ACC112 (cell line): ENCODE measurements around the gene IQCC.
A peak's percentile ranks its signal among the peaks of the same experiment; 100 is the strongest.

ENCODE experiments used
- H2AFZ ChIP-seq: fragments of 200-600 bp; sonication (generic); one replicate; pipeline ENCODE4 v1.6.0; 2017; ENCODE audit warnings: antibody characterized with exemption, low read length; ENCODE audit not compliant: unreplicated experiment
- H3K27ac ChIP-seq: fragments of 200-600 bp; sonication (generic); 2 replicates; pipeline ENCODE4 v1.5.1; 2014; ENCODE audit warnings: low read depth, mild to moderate bottlenecking, antibody characterized with exemption, low read length, moderate library complexity
- H3K27me3 ChIP-seq: fragments of 200-600 bp; sonication (generic); 2 replicates; pipeline ENCODE4 v1.6.1; 2014; ENCODE audit warnings: mild to moderate bottlenecking, antibody characterized with exemption, low read length, moderate library complexity, mixed read lengths; ENCODE audit not compliant: insufficient read depth
- H3K36me3 ChIP-seq: fragments of 200-600 bp; sonication (generic); 2 replicates; pipeline ENCODE4 v1.6.1; 2016; ENCODE audit warnings: mild to moderate bottlenecking, antibody characterized with exemption, low read length, moderate library complexity, mixed read lengths; ENCODE audit not compliant: insufficient read depth
- H3K4me1 ChIP-seq: fragments of 200-600 bp; sonication (generic); one replicate; pipeline ENCODE4 v1.6.1; 2016; ENCODE audit warnings: low read length, mixed read lengths; ENCODE audit not compliant: insufficient read depth, unreplicated experiment, control insufficient read depth
- H3K4me3 ChIP-seq: fragments of 200-600 bp; sonication (generic); 2 replicates; pipeline ENCODE4 v1.5.1; 2014; ENCODE audit warnings: mild to moderate bottlenecking, low read depth, low read length
- H3K79me2 ChIP-seq: fragments of 200-600 bp; sonication (generic); one replicate; pipeline ENCODE4 v1.6.0; 2016; ENCODE audit warnings: low read length; ENCODE audit not compliant: control insufficient read depth, unreplicated experiment, insufficient read depth

Gene IQCC

GRCh38 chr1:32180186-32181060 is 25.0 kb upstream of the IQCC start:
- Histone ChIP-seq H3K36me3 (peaks cover 13% of the 10 kb centered on the region), H2AFZ (peak overlapping the region; percentile 73), H3K4me1 (peaks cover 30% of the 10 kb centered on the region), H3K79me2 (peaks cover 46% of the 10 kb centered on the region), H3K27me3 (no peaks in the 10 kb centered on the region), H3K27ac (peak overlapping the region; percentile 91), H3K4me3 (peak overlapping the region; percentile 90)

- Histone ChIP-seq H3K27ac (peak overlapping the region; percentile 91), H3K4me3 (peak overlapping the region; percentile 90), H3K79me2 (peaks cover 51% of the 10 kb centered on the region)
These were observed 24.4 kb upstream of the IQCC start for GRCh38 chr1:32181065-32181464.

DNA sequence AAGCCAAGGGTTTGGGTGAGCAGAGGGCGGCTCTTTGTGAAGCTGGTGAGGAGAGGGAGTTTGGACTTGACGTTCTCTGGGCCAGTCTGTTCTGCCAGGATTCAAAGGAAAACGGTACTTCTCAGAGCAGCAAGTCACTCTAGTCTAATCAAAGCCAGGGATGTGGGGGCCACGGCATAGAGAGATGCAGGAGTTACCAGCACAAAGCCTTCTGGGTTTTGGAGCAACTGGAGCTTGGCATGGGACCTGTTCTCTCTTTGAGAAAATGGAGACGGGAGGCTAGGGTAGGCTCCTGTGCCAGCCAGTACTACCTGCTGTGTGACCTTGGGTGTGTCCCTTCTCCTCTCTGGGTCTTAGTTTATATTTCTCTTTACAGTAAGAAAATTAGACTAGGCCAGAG is 23.9 kb upstream of the IQCC start:
- no peaks in the 10 kb centered on the region for H3K27me3 ChIP-seq
- H3K4me1 ChIP-seq, result peaks cover 40% of the 10 kb centered on the region
- H3K79me2 ChIP-seq, result peaks cover 56% of the 10 kb centered on the region
- no peak overlapping the region for H2AFZ ChIP-seq
- H3K36me3 ChIP-seq, result peaks cover 21% of the 10 kb centered on the region
- H3K4me3 ChIP-seq, result peak overlapping the region; percentile 90
- peak overlapping the region; percentile 91; the same call in 1 of the 2 replicates for H3K27ac ChIP-seq

More at GRCh38 chr1:32181065-32181464, 24.4 kb upstream of the IQCC start:
- Histone ChIP-seq H3K27me3 (no peaks in the 10 kb centered on the region), H3K36me3 (peaks cover 17% of the 10 kb centered on the region), H3K4me1 (peaks cover 35% of the 10 kb centered on the region), H2AFZ (no peak overlapping the region)

GRCh38 chr1:32182060-32182459 is 23.4 kb upstream of the IQCC start:
- Histone ChIP-seq H3K79me2 (peaks cover 61% of the 10 kb centered on the region), H3K36me3 (peaks cover 24% of the 10 kb centered on the region), H3K27ac (no peak overlapping the region)

DNA sequence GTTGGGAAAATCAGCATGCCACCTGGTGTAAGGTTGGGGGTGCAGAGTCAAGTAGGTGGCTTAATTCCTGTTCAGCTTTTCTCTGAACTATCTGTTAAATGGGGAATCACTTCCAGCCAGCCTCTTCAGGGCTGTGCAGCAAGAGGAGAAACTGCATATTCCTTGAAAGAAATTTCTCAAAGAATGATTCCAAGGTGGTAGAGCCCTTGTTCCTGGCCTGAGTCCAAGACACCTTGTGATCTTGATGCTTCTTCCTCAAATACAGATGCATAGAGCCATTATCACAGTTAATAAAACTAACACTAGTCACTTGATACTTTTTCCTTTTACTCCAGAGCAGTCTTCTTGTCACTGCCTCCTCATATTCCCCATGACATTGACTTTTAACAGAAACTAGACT is 20.8 kb upstream of the IQCC start:
- peaks cover 35% of the 10 kb centered on the region for H3K4me1 ChIP-seq
- no peak overlapping the region for H2AFZ ChIP-seq
- H3K27me3 ChIP-seq, result no peaks in the 10 kb centered on the region
- peaks cover 36% of the 10 kb centered on the region for H3K36me3 ChIP-seq
- H3K27ac ChIP-seq, result no peak overlapping the region
- H3K79me2 ChIP-seq, result peaks cover 70% of the 10 kb centered on the region
- peak overlapping the region; percentile 50 for H3K4me3 ChIP-seq

More at GRCh38 chr1:32182060-32182459, 23.4 kb upstream of the IQCC start:
- Histone ChIP-seq H3K4me3 (peak overlapping the region; percentile 90), H3K4me1 (peaks cover 41% of the 10 kb centered on the region), H3K27me3 (no peaks in the 10 kb centered on the region), H2AFZ (no peak overlapping the region)

- H3K27ac ChIP-seq, result no peak overlapping the region
- H3K27me3 ChIP-seq, result no peaks in the 10 kb centered on the region
- H3K4me1 ChIP-seq, result peaks cover 35% of the 10 kb centered on the region
- H3K4me3 ChIP-seq, result no peak overlapping the region
- H3K36me3 ChIP-seq, result peaks cover 42% of the 10 kb centered on the region
- H2AFZ ChIP-seq, result no peak overlapping the region
- peaks cover 63% of the 10 kb centered on the region for H3K79me2 ChIP-seq
These were observed 19.4 kb upstream of the IQCC start for GRCh38 chr1:32186077-32186476.

- H3K79me2 ChIP-seq, result peaks cover 59% of the 10 kb centered on the region
- no peak overlapping the region for H3K27ac ChIP-seq
These were observed 19.0 kb upstream of the IQCC start for GRCh38 chr1:32186491-32186890.

GRCh38 chr1:32187850-32188249 is 17.6 kb upstream of the IQCC start:
- Histone ChIP-seq H3K36me3 (peaks cover 58% of the 10 kb centered on the region), H3K4me1 (peaks cover 25% of the 10 kb centered on the region), H3K79me2 (peaks cover 45% of the 10 kb centered on the region), H2AFZ (no peak overlapping the region), H3K27me3 (no peaks in the 10 kb centered on the region), H3K27ac (no peak overlapping the region), H3K4me3 (no peak overlapping the region)

More at GRCh38 chr1:32186491-32186890, 19.0 kb upstream of the IQCC start:
- Histone ChIP-seq H2AFZ (no peak overlapping the region), H3K4me3 (no peak overlapping the region), H3K4me1 (peaks cover 35% of the 10 kb centered on the region), H3K27me3 (no peaks in the 10 kb centered on the region), H3K36me3 (peaks cover 46% of the 10 kb centered on the region)

DNA sequence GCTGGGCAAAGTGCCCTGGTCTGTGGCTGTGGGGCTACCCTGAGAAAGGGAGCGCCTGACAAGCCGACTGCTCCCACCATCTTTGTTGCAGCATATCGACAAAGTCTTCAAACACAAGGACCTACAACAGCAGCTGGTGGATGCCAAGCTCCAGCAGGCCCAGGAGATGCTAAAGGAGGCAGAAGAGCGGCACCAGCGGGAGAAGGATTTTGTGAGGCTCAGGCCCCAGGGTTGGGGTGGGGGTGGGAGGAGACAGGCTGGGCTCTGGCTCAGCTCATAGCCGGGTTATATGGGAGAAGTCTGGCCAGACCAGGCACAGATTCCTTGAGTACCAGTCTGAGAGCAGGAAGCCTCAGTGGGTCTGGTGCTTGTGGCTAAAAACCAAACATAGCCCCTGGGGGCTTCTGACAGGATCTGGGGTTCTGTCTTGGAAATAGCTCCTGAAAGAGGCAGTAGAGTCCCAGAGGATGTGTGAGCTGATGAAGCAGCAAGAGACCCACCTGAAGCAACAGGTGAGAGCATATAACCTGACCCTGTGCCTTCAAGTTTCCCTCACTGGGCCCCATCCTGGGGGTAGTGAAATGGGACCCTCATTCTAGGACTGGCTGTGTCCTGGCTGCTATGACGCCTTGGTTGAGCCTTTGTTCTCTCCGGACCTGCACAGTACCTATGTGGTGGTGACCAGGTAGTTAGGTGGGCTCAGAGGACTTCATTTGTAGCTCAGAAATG is 13.1 kb upstream of the IQCC start:
- Histone ChIP-seq H3K27ac (no peak overlapping the region), H3K79me2 (peaks cover 10% of the 10 kb centered on the region), H3K4me1 (peaks cover 19% of the 10 kb centered on the region), H3K4me3 (no peak overlapping the region), H3K27me3 (no peaks in the 10 kb centered on the region), H2AFZ (no peak overlapping the region), H3K36me3 (peaks cover 51% of the 10 kb centered on the region)

- H3K27me3 ChIP-seq, result no peaks in the 10 kb centered on the region
- H3K4me1 ChIP-seq, result peaks cover 30% of the 10 kb centered on the region
- H3K79me2 ChIP-seq, result peaks cover 4% of the 10 kb centered on the region
- peaks cover 42% of the 10 kb centered on the region for H3K36me3 ChIP-seq
- no peak overlapping the region for H2AFZ ChIP-seq
- 0 out of 2 replicates have a peak overlapping the region, but pooled peaks have one; percentile 20 for H3K27ac ChIP-seq
- H3K4me3 ChIP-seq, result no peak overlapping the region
These were observed 10.5 kb upstream of the IQCC start for GRCh38 chr1:32194984-32195383.
